OCI-LY1 (cell line): ENCODE measurements around the gene KRTAP1-5.

Experiments
- EZH2 ChIP-seq: fragments of 200-600 bp; sonication (generic), shearing (Covaris generic); IDR thresholded peaks from 2 replicates; pipeline ENCODE4 v1.8.0; 2017; ENCODE audit warnings: borderline replicate concordance, mixed run types, mild to moderate bottlenecking, antibody characterized with exemption, low read length, moderate library complexity, mixed read lengths
- TF ChIP-seq, protein P1 (sequence below): fragments of 200-600 bp; sonication (generic), shearing (Covaris generic); IDR thresholded peaks from 2 replicates; pipeline ENCODE4 v1.5.1; 2017; ENCODE audit warnings: mild to moderate bottlenecking, antibody characterized with exemption, low read length, moderate library complexity, mixed read lengths

GRCh38 chr17:41019415-41019814, 7.6 kb downstream of the KRTAP1-5 start:
- TF ChIP-seq EZH2, result no peak
- TF ChIP-seq, protein P1, sequence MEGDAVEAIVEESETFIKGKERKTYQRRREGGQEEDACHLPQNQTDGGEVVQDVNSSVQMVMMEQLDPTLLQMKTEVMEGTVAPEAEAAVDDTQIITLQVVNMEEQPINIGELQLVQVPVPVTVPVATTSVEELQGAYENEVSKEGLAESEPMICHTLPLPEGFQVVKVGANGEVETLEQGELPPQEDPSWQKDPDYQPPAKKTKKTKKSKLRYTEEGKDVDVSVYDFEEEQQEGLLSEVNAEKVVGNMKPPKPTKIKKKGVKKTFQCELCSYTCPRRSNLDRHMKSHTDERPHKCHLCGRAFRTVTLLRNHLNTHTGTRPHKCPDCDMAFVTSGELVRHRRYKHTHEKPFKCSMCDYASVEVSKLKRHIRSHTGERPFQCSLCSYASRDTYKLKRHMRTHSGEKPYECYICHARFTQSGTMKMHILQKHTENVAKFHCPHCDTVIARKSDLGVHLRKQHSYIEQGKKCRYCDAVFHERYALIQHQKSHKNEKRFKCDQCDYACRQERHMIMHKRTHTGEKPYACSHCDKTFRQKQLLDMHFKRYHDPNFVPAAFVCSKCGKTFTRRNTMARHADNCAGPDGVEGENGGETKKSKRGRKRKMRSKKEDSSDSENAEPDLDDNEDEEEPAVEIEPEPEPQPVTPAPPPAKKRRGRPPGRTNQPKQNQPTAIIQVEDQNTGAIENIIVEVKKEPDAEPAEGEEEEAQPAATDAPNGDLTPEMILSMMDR, result no peak
